ENCODE measurements around the gene NEBL.

DNA sequence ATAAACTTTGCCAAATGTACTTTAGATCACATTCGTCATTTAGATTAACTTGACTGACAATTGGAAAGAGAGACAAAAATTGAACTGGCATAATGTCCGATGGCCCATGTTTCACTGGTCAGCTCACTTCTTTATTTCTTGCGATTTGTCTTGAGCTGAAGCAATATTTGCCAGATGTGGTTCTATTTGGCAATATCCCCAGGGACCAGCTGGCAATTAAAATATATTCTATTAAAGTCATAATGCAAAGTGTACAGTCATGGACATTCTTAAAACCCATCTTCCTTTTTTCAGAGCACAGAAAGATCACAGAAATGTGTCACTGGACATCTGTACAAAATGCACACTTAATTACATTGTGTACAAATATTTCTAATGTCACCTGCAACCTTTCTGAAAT is 26.3 kb downstream of the NEBL start:
- TF ChIP-seq POLR2A (IDR thresholded peaks at IDR 0.05): no peak
- no peak for TF ChIP-seq CTCF (IDR thresholded peaks at IDR 0.05)
